Upper lobe of left lung (tissue), 4 donors: Measurements from ENCODE around the gene HSD11B2.

Experiments
- CTCF ChIP-seq, 6 experiments: fragments of 450-650 bp in 4 of 6; fragments of 200-600 bp in 2 of 6; sonication (generic) in 2 of 6; IDR thresholded peaks; one replicate each; pipeline ENCODE4 v1.5.1; 2016 to 2019; ENCODE audit warnings: antibody characterized with exemption in 6 of 6
- POLR2A ChIP-seq, 4 donors: fragments of 450-650 bp; IDR thresholded peaks; one replicate each; pipeline ENCODE4 v1.5.1; 2016 to 2017; ENCODE audit warnings: antibody characterized with exemption in 4 of 4, mild to moderate bottlenecking in 2 of 4

DNA sequence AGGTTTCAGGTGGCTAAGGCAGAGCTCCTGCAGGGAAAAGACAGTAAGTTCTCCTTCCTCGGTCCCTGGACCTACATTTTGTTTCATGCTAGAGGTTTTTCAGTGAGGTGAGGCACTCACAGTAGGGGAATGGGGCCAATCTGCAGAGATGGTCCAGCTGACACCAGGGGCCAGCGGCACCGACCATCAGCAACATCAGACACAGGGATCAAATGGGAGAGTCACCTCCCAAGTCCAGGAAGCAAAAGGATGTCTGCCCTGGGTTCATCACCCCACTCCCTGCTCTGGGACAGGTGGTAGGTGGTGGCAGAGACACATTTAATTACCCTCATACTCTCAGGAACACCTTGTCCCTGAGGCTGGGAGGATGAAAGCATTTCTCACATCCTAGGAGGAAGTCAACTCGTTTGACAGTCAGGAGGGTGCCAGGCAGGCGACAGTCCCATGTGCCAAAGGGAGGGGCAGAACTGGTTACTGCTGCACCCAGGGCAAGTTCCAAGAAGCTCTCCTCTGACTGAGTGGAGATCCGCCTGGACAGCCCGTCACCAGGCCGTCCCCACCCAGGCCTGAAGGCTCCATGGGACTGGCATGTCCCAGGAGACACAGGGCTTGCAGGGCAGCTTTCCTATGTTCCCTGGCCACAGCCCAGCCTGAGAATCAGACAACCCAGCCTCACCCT lies 30.8 kb downstream of the HSD11B2 start:
- TF ChIP-seq CTCF (IDR thresholded peaks at IDR 0.05), result no peak
- TF ChIP-seq POLR2A (IDR thresholded peaks at IDR 0.05), result peak in 1 of 4 donors; percentile 29
